WTC11 (cell line): ENCODE results near the gene TARDBP. TPM values are rescaled to one million over a fixed set of nuclear protein-coding genes. Genes with fewer than 3 reads are reported as not detected.

Experiments used
- ATAC-seq: fragments of 200-7000 bp; cut with Tn5 transposase; 2 replicates; pipeline ENCODE4 v1.10.0; 2021; ENCODE audit warnings: mild to moderate bottlenecking, moderate library complexity
- CTCF ChIA-PET: fragments of 300-600 bp; sonication (Branson Sonifier 250); formaldehyde crosslinking; loops from one replicate; lab custom pipeline; 2021; ENCODE audit warnings: antibody characterized with exemption; lab: Charles Lee
- POLR2A ChIA-PET: fragments of 350-600 bp; sonication (Branson Sonifier 250); formaldehyde crosslinking; loops from one replicate; lab custom pipeline; 2021; ENCODE audit warnings: antibody characterized with exemption; lab: Charles Lee
- DNase-seq: peaks from one replicate; pipeline ENCODE4 v3.0.0; 2021; ENCODE audit warnings: low spot score
- H3K27ac Mint-ChIP-seq: 2 replicates; pipeline ENCODE4 v1.8.0; 2021; ENCODE audit warnings: mixed read lengths
- H3K27me3 Mint-ChIP-seq: 2 replicates; pipeline ENCODE4 v1.8.0; 2021; ENCODE audit warnings: low read depth, mild to moderate bottlenecking, moderate library complexity, mixed read lengths
- H3K36me3 Mint-ChIP-seq: 2 replicates; pipeline ENCODE4 v1.8.0; 2021; ENCODE audit warnings: mixed read lengths
- H3K4me1 Mint-ChIP-seq: 2 replicates; pipeline ENCODE4 v1.8.0; 2022; ENCODE audit warnings: mixed read lengths
- H3K4me3 Mint-ChIP-seq: 2 replicates; pipeline ENCODE4 v1.8.0; 2021; ENCODE audit warnings: mild to moderate bottlenecking, moderate library complexity, mixed read lengths
- H3K9me3 Mint-ChIP-seq: 2 replicates; pipeline ENCODE4 v1.8.0; 2021; ENCODE audit warnings: mixed read lengths
- CREM ChIP-seq: sonication (generic); formaldehyde crosslinking; IDR thresholded peaks from 2 replicates; pipeline ENCODE4 v1.8.1; 2022; ENCODE audit warnings: mild to moderate bottlenecking, missing genetic modification reagents, moderate library complexity
- E2F1 ChIP-seq: sonication (generic); formaldehyde crosslinking; IDR thresholded peaks from 2 replicates; pipeline ENCODE4 v1.8.0; 2022; ENCODE audit warnings: mild to moderate bottlenecking, missing genetic modification reagents
- ETV6 ChIP-seq: sonication (generic); formaldehyde crosslinking; IDR thresholded peaks from 2 replicates; pipeline ENCODE4 v1.8.1; 2022; ENCODE audit warnings: mild to moderate bottlenecking, missing genetic modification reagents
- GRHL2 ChIP-seq: fragments of 250-450 bp; sonication (Bioruptor Pico); IDR thresholded peaks from 2 replicates; pipeline ENCODE4 v1.8.0; 2022; ENCODE audit warnings: mild to moderate bottlenecking, moderate library complexity; ENCODE audit not compliant: insufficient replicate concordance, severe bottlenecking
- IRF1 ChIP-seq: sonication (generic); formaldehyde crosslinking; IDR thresholded peaks from 2 replicates; pipeline ENCODE4 v1.8.0; 2023; ENCODE audit warnings: missing genetic modification reagents
- IRF2 ChIP-seq: sonication (generic); formaldehyde crosslinking; IDR thresholded peaks from 2 replicates; pipeline ENCODE4 v1.8.0; 2022; ENCODE audit warnings: low read depth, missing genetic modification reagents, borderline replicate concordance
- KAT7 ChIP-seq: sonication (generic); formaldehyde crosslinking; IDR thresholded peaks from 2 replicates; pipeline ENCODE4 v1.8.1; 2023; ENCODE audit warnings: missing genetic modification reagents, mild to moderate bottlenecking, borderline replicate concordance
- NFE2L1 ChIP-seq: sonication (generic); formaldehyde crosslinking; IDR thresholded peaks from 2 replicates; pipeline ENCODE4 v1.8.1; 2023; ENCODE audit warnings: missing genetic modification reagents
- OVOL2 ChIP-seq: fragments of 250-450 bp; sonication (Bioruptor Pico); IDR thresholded peaks from 2 replicates; pipeline ENCODE4 v1.9.0; 2021; ENCODE audit warnings: mild to moderate bottlenecking, borderline replicate concordance
- TP53 ChIP-seq: sonication (generic); formaldehyde crosslinking; IDR thresholded peaks from 2 replicates; pipeline ENCODE4 v1.8.1; 2023; ENCODE audit warnings: mild to moderate bottlenecking, missing genetic modification reagents
- ZNF138 ChIP-seq: sonication (generic); formaldehyde crosslinking; conservative IDR thresholded peaks from 2 replicates; pipeline ENCODE4 v1.8.1; 2022; ENCODE audit warnings: mild to moderate bottlenecking, moderate library complexity, missing genetic modification reagents
- ZNF317 ChIP-seq: sonication (generic); formaldehyde crosslinking; IDR thresholded peaks from 2 replicates; pipeline ENCODE4 v1.8.1; 2023; ENCODE audit warnings: low read depth, mild to moderate bottlenecking, moderate library complexity, missing genetic modification reagents, borderline replicate concordance
- ZNF396 ChIP-seq: fragments of 250-450 bp; sonication (Bioruptor Pico); IDR thresholded peaks from 2 replicates; pipeline ENCODE4 v1.8.0; 2021; ENCODE audit warnings: mild to moderate bottlenecking, moderate library complexity, borderline replicate concordance
- ZNF423 ChIP-seq: fragments of 250-450 bp; sonication (Bioruptor Pico); IDR thresholded peaks from 2 replicates; pipeline ENCODE4 v2.1.2; 2022; ENCODE audit warnings: mild to moderate bottlenecking, moderate library complexity
- ZNF425 ChIP-seq: fragments of 250-450 bp; sonication (Bioruptor Pico); conservative IDR thresholded peaks from 2 replicates; pipeline ENCODE4 v1.9.0; 2021; ENCODE audit warnings: mild to moderate bottlenecking
- total RNA-seq: library from RNA; stranded (reverse); gene quantifications from 3 replicates; pipeline ENCODE4 v1.2.3, GENCODE V29; 2021
- TF ChIP-seq, protein P1 (sequence below): sonication (generic); formaldehyde crosslinking; IDR thresholded peaks from 2 replicates; pipeline ENCODE4 v1.8.1; 2023; ENCODE audit warnings: mild to moderate bottlenecking, missing genetic modification reagents
- TF ChIP-seq, protein P2 (sequence below): sonication (generic); formaldehyde crosslinking; IDR thresholded peaks from 2 replicates; pipeline ENCODE4 v1.8.0; 2023; ENCODE audit warnings: missing genetic modification reagents, mild to moderate bottlenecking, borderline replicate concordance

The TARDBP gene
- total RNA-seq, 1 experiment from 2014 or later: 228 TPM

DNA sequence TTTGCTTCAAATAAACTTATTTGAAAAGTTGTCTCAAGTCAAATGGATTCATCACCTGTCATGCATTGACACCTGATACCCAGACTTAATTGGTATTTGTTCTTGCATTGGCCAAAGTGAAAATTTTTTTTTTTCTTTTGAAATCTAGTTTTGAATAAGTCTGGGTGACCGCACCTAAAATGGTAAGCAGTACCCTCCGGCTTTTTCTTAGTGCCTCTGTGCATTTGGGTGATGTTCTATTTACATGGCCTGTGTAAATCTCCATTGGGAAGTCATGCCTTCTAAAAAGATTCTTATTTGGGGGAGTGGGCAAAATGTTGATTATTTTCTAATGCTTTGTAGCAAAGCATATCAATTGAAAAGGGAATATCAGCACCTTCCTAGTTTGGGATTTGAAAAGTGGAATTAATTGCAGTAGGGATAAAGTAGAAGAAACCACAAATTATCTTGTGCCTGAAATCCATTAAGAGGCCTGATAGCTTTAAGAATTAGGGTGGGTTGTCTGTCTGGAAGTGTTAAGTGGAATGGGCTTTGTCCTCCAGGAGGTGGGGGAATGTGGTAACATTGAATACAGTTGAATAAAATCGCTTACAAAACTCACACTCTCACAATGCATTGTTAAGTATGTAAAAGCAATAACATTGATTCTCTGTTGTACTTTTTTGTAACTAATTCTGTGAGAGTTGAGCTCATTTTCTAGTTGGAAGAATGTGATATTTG is 11.9 kb downstream of the TARDBP start:
- CTCF ChIA-PET: interaction anchor here (0.6 kb wide), 1 partner anchor 821 kb away, joined by 3 read pairs; no protein-coding TSS in a partner anchor
- no peak for ATAC-seq

GRCh38 chr1:11024874-11025203 is 12.4 kb downstream of the TARDBP start:
- ChIA-PET POLR2A (no interaction called here), CTCF (interaction anchor here (0.6 kb wide), 1 partner anchor 822 kb away, joined by 3 read pairs; no protein-coding TSS in a partner anchor)
- no peak for DNase-seq
- Mint-ChIP-seq H3K9me3 (no peaks in the 10 kb centered on the region), H3K27ac (peak overlapping the region; percentile 70; the same call in 1 of the 2 replicates), H3K27me3 (no peaks in the 10 kb centered on the region), H3K36me3 (peaks cover 70% of the 10 kb centered on the region), H3K4me1 (peaks cover 7% of the 10 kb centered on the region; the same call in 1 of the 2 replicates), H3K4me3 (no peak overlapping the region)
- TF ChIP-seq, protein P1, sequence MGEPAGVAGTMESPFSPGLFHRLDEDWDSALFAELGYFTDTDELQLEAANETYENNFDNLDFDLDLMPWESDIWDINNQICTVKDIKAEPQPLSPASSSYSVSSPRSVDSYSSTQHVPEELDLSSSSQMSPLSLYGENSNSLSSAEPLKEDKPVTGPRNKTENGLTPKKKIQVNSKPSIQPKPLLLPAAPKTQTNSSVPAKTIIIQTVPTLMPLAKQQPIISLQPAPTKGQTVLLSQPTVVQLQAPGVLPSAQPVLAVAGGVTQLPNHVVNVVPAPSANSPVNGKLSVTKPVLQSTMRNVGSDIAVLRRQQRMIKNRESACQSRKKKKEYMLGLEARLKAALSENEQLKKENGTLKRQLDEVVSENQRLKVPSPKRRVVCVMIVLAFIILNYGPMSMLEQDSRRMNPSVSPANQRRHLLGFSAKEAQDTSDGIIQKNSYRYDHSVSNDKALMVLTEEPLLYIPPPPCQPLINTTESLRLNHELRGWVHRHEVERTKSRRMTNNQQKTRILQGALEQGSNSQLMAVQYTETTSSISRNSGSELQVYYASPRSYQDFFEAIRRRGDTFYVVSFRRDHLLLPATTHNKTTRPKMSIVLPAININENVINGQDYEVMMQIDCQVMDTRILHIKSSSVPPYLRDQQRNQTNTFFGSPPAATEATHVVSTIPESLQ (CRISPR knock-in tag): no peak
- TF ChIP-seq E2F1 (CRISPR knock-in tag) (no peak), OVOL2 (CRISPR knock-in tag) (no peak), IRF1 (CRISPR knock-in tag) (no peak), IRF2 (no peak), ETV6 (CRISPR knock-in tag) (no peak), ZNF317 (CRISPR knock-in tag) (no peak), CREM (CRISPR knock-in tag) (no peak), ZNF425 (CRISPR knock-in tag) (no peak), GRHL2 (CRISPR knock-in tag) (no peak), KAT7 (no peak), NFE2L1 (CRISPR knock-in tag) (no peak), TP53 (CRISPR knock-in tag) (no peak)
- no peak for ATAC-seq

More for the DNA sequence above, 11.9 kb downstream of the TARDBP start:
- Mint-ChIP-seq H3K36me3 (peaks cover 76% of the 10 kb centered on the region), H3K27me3 (no peaks in the 10 kb centered on the region), H3K9me3 (no peaks in the 10 kb centered on the region), H3K4me1 (peaks cover 7% of the 10 kb centered on the region; the same call in 1 of the 2 replicates), H3K4me3 (no peak overlapping the region), H3K27ac (peak overlapping the region; percentile 63)
- no peak for DNase-seq
- POLR2A ChIA-PET: no interaction called here
- TF ChIP-seq ZNF423 (no peak), ZNF396 (CRISPR knock-in tag) (no peak), IRF1 (CRISPR knock-in tag) (no peak), ZNF138 (CRISPR knock-in tag) (no peak)
- TF ChIP-seq, protein P2, sequence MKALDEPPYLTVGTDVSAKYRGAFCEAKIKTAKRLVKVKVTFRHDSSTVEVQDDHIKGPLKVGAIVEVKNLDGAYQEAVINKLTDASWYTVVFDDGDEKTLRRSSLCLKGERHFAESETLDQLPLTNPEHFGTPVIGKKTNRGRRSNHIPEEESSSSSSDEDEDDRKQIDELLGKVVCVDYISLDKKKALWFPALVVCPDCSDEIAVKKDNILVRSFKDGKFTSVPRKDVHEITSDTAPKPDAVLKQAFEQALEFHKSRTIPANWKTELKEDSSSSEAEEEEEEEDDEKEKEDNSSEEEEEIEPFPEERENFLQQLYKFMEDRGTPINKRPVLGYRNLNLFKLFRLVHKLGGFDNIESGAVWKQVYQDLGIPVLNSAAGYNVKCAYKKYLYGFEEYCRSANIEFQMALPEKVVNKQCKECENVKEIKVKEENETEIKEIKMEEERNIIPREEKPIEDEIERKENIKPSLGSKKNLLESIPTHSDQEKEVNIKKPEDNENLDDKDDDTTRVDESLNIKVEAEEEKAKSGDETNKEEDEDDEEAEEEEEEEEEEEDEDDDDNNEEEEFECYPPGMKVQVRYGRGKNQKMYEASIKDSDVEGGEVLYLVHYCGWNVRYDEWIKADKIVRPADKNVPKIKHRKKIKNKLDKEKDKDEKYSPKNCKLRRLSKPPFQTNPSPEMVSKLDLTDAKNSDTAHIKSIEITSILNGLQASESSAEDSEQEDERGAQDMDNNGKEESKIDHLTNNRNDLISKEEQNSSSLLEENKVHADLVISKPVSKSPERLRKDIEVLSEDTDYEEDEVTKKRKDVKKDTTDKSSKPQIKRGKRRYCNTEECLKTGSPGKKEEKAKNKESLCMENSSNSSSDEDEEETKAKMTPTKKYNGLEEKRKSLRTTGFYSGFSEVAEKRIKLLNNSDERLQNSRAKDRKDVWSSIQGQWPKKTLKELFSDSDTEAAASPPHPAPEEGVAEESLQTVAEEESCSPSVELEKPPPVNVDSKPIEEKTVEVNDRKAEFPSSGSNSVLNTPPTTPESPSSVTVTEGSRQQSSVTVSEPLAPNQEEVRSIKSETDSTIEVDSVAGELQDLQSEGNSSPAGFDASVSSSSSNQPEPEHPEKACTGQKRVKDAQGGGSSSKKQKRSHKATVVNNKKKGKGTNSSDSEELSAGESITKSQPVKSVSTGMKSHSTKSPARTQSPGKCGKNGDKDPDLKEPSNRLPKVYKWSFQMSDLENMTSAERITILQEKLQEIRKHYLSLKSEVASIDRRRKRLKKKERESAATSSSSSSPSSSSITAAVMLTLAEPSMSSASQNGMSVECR (CRISPR knock-in tag): no peak
